Hepatocyte (in vitro differentiated cells): ENCODE data around the gene IDE.

Experiments
- EZH2phosphoT487 ChIP-seq: fragments of 200-600 bp; sonication (generic); IDR thresholded peaks from one replicate; pipeline ENCODE4 v1.6.1; 2018; ENCODE audit warnings: antibody characterized with exemption, mild to moderate bottlenecking, low read depth, moderate library complexity; ENCODE audit not compliant: unreplicated experiment, severe bottlenecking
- TF ChIP-seq, protein P1 (sequence below): fragments of 200-600 bp; sonication (generic); IDR thresholded peaks from 2 replicates; pipeline ENCODE4 v1.5.1; 2016; ENCODE audit warnings: antibody characterized with exemption, mild to moderate bottlenecking; ENCODE audit not compliant: poor library complexity

DNA sequence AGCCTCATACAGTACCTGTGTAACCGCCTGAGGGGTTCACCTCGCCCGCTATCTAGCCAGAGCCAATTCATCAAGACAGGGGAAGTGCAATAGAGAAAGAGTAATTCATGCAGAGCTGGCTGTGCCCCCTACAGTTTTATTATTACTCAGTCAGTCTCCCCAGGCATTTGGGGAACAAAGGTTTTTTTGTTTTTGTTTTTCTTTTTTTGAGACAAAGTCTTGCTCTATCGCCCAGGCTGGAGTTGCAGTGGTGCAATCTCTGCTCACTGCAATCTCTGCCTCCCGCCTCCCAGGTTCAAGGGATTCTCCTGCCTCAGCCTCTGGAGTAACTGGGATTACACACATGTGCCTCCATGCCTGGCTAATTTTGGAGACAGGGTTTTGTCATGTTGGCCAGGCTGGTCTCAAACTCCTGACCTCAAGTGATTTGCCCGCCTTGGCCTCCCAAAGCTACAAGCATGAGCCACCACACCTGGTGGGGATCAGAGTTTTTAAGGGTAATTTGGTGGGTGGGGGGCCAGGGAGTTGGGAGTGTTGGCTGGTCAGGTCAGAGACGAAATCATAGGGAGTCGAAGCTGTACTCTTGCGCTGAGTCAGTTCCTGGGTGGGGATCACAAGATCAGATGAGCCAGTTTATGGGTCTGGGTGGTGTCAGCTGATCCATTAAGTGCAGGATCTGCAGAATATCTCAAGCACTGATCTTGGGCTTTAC is 166.4 kb downstream of the IDE start:
- TF ChIP-seq, protein P1, sequence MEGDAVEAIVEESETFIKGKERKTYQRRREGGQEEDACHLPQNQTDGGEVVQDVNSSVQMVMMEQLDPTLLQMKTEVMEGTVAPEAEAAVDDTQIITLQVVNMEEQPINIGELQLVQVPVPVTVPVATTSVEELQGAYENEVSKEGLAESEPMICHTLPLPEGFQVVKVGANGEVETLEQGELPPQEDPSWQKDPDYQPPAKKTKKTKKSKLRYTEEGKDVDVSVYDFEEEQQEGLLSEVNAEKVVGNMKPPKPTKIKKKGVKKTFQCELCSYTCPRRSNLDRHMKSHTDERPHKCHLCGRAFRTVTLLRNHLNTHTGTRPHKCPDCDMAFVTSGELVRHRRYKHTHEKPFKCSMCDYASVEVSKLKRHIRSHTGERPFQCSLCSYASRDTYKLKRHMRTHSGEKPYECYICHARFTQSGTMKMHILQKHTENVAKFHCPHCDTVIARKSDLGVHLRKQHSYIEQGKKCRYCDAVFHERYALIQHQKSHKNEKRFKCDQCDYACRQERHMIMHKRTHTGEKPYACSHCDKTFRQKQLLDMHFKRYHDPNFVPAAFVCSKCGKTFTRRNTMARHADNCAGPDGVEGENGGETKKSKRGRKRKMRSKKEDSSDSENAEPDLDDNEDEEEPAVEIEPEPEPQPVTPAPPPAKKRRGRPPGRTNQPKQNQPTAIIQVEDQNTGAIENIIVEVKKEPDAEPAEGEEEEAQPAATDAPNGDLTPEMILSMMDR, result no peak
- no peak for TF ChIP-seq EZH2phosphoT487
